Tibial artery (tissue), 4 donors: ENCODE measurements around the gene LY6G6F.

Source experiments
- DNase-seq, 2 donors: peaks; one replicate each; pipeline ENCODE4 v3.0.0-alpha.2; 2019
- H3K27ac ChIP-seq, 2 donors: fragments of 200-600 bp; sonication (generic) in 1 of 2; 1 replicate in 1 of 2; 2 replicates in 1 of 2; pipeline ENCODE4 v1.5.1; 2018 to 2019; ENCODE audit warnings: mild to moderate bottlenecking in 1 of 2
- H3K27me3 ChIP-seq, 2 donors: fragments of 200-600 bp; sonication (generic) in 1 of 2; one replicate each; pipeline versions ENCODE4 v1.5.1 to v1.6.0; 2016 to 2019
- H3K36me3 ChIP-seq, 3 donors: fragments of 200-600 bp; sonication (generic) in 2 of 3; one replicate each; pipeline ENCODE4 v1.5.1; 2016 to 2019; ENCODE audit warnings: mild to moderate bottlenecking in 2 of 3
- H3K4me1 ChIP-seq, 4 donors: fragments of 200-600 bp; sonication (generic) in 2 of 4; 1 replicate in 3 of 4; 2 replicates in 1 of 4; pipeline ENCODE4 v1.5.1; 2016 to 2019
- H3K4me3 ChIP-seq, 2 donors: fragments of 200-600 bp; sonication (generic) in 1 of 2; 1 replicate in 1 of 2; 2 replicates in 1 of 2; pipeline ENCODE4 v1.5.1; 2018 to 2019; ENCODE audit warnings: mild to moderate bottlenecking in 2 of 2
- H3K9me3 ChIP-seq, 3 donors: fragments of 200-600 bp; sonication (generic) in 1 of 3; one replicate each; pipeline ENCODE4 v1.5.1; 2016 to 2019
- intact Hi-C: fragments of 100-400 bp; cut with DNase I; formaldehyde crosslinking; loops from one replicate; pipeline ENCODE4 v1.15.0; 2023; ENCODE audit warnings: low total_unique reads
- TF ChIP-seq, protein P1 (sequence below), 2 experiments: fragments of 200-600 bp in 1 of 2; fragments of 450-650 bp in 1 of 2; IDR thresholded peaks; one replicate each; pipeline ENCODE4 v1.5.1; 2017 to 2019; ENCODE audit warnings: antibody characterized with exemption in 2 of 2, mild to moderate bottlenecking in 1 of 2, moderate library complexity in 1 of 2

Gene LY6G6F

DNA sequence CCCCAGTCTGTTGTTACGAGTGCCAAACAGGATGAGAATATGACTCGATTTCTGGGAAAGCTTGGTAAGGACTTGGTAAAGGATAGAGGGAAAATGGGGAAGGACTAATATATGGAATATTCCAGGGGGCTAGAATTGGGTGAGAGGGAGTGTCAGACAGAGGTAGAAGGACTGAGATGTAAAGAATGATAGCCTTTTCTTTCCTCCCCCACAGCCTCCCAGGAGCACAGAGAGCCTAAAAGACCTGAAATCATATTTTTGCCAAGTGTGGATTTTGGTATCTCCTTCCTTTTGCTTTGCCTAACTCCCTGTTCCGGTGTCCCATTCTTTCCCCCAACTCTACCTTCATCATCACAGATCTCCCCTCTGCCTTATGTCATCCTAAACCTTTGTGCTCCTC is 36.2 kb downstream of the LY6G6F start:
- H3K9me3 ChIP-seq: no peaks in the 10 kb centered on the region
- TF ChIP-seq, protein P1, sequence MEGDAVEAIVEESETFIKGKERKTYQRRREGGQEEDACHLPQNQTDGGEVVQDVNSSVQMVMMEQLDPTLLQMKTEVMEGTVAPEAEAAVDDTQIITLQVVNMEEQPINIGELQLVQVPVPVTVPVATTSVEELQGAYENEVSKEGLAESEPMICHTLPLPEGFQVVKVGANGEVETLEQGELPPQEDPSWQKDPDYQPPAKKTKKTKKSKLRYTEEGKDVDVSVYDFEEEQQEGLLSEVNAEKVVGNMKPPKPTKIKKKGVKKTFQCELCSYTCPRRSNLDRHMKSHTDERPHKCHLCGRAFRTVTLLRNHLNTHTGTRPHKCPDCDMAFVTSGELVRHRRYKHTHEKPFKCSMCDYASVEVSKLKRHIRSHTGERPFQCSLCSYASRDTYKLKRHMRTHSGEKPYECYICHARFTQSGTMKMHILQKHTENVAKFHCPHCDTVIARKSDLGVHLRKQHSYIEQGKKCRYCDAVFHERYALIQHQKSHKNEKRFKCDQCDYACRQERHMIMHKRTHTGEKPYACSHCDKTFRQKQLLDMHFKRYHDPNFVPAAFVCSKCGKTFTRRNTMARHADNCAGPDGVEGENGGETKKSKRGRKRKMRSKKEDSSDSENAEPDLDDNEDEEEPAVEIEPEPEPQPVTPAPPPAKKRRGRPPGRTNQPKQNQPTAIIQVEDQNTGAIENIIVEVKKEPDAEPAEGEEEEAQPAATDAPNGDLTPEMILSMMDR (IDR thresholded peaks at IDR 0.05): no peak
- DNase-seq: no peak
- no peaks in the 10 kb centered on the region for H3K36me3 ChIP-seq
- H3K27ac ChIP-seq: no peak overlapping the region
- intact Hi-C loops: loop anchor here (5.0 kb wide), 1 partner anchor 49 kb away; no protein-coding TSS in a partner anchor
- H3K4me3 ChIP-seq: no peak overlapping the region
- H3K27me3 ChIP-seq: no peaks in the 10 kb centered on the region
- peaks cover 0 to 21% (median 9%) of the 10 kb centered on the region in 4 donors for H3K4me1 ChIP-seq

DNA sequence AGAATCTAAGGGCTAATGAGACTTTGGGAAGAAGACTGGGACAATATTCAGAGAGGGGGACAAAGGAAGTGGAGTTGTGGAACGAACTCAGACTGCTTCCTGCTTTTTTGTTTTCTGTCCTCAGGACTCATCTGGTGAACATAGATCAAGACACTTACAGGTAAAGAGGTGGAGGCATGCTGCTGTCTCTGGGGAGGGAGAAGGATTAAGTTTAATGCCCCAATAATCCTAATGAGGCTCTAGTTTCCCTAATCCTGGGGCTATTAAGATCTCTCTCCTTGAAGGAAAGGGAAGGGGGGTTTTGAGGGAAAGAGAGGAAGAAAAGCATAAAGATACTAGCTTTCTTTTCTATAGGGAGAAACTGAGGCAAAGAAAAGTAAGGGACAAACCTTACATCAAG is 37.8 kb downstream of the LY6G6F start:
- intact Hi-C loops: loop anchor here (5.0 kb wide), 1 partner anchor 48 kb away; no protein-coding TSS in a partner anchor
- Histone ChIP-seq H3K4me3 (no peak overlapping the region), H3K36me3 (no peaks in the 10 kb centered on the region), H3K4me1 (peaks cover 0 to 10% (median 7%) of the 10 kb centered on the region in 4 donors), H3K27ac (no peak overlapping the region), H3K27me3 (no peaks in the 10 kb centered on the region), H3K9me3 (no peaks in the 10 kb centered on the region)
- DNase-seq: no peak
- TF ChIP-seq, protein P1 (IDR thresholded peaks at IDR 0.05): no peak

DNA sequence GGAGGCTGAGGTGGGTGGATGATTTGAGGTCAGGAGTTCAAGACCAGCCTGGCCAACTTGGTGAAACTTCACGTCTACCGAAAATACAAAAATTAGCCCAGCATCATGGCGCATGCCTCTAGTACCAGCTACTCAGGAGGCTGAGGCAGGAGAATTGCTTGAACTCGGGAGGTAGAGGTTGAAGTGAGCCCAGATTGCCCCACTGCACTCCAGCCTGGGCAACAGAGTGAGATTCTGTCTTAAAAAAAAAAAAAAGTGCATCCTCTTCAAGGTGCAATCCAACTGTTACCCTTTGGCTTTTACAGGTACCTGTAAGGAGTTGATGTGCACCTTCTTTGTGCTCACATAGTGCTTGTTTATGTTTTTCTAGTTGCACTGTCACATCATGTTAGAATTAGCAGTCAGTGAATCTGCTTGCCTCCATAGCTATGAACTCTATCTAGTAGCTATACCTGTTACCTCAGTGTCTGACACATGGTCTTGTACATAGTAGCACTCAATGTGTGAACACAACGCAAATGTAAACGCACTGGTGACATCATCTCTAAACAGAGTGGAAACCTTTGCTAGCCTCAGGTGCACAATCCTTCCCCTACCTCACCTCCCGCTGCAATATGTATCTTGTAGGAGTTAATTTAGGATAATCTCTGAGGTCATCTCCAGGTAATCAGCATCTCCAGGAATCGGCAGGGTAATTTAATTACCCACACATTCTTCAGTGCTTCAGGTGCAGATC is 42.8 kb downstream of the LY6G6F start:
- H3K36me3 ChIP-seq: no peaks in the 10 kb centered on the region
- H3K4me3 ChIP-seq: no peak overlapping the region
- TF ChIP-seq, protein P1 (IDR thresholded peaks at IDR 0.05): no peak
- intact Hi-C loops: no loop called here
- H3K27ac ChIP-seq: no peak overlapping the region
- DNase-seq: no peak
- H3K27me3 ChIP-seq: no peaks in the 10 kb centered on the region
- no peaks in the 10 kb centered on the region for H3K9me3 ChIP-seq
- H3K4me1 ChIP-seq: no peaks in the 10 kb centered on the region

DNA sequence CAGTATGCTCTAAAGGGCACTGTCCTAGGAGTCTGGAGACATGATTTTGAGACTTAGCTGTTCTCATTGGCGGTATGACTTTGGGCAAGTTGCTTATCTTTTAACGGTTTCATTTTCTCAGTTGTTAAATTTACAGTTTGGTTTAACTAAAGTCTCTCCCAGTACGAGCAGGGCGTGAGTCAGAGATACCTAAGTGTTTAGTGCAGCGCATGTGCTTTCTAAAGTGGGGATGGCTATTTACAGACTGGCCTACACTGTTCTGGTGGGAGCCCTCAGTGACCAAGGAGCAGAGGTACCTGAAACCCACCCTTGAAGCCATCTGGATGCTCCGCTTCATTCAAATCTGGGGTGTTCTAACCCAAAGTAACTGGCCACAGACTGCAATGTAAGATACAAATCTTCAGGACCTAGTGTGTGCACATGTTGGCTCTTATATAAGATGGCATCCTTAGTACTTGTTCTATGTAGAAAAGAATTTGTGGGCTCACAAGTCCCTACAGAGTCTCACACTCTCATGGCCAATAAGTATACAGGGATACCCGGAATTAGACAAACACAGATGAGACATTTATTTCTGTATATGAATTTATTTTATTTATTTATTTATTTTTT is 43.9 kb downstream of the LY6G6F start:
- H3K27ac ChIP-seq: no peak overlapping the region
- no peaks in the 10 kb centered on the region for H3K36me3 ChIP-seq
- intact Hi-C loops: no loop called here
- no peaks in the 10 kb centered on the region for H3K9me3 ChIP-seq
- H3K4me3 ChIP-seq: no peak overlapping the region
- no peaks in the 10 kb centered on the region for H3K27me3 ChIP-seq
- TF ChIP-seq, protein P1 (IDR thresholded peaks at IDR 0.05): no peak
- H3K4me1 ChIP-seq: no peaks in the 10 kb centered on the region
- DNase-seq: no peak

DNA sequence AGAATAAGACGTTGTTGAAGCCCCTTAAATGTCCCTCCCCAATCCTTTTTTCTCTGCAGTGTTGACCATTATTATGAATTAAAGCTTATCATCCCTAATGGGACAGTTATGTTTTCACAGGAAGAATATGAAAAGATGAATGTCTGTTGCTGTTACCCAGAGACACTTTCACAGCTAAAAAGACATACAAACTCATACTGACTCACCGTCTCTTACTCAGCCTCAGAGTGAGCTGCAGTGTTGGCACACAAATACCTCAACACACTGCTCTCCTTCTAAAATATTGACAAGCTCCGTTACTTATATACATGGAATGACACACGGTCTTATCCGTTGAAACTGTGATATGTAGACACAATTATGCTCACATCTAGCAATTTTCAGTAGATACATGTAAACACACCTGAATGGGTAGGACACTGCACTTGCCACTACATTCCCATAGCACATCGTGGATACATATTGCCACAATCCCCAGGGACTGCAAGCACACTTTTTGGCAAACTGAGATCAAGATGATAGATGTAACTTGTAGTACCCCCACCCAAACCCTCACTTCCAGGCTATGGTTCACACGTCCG is 46.2 kb downstream of the LY6G6F start:
- no peak for DNase-seq
- H3K27me3 ChIP-seq: no peaks in the 10 kb centered on the region
- TF ChIP-seq, protein P1 (IDR thresholded peaks at IDR 0.05): no peak
- H3K9me3 ChIP-seq: no peaks in the 10 kb centered on the region
- H3K27ac ChIP-seq: no peak overlapping the region
- H3K36me3 ChIP-seq: no peaks in the 10 kb centered on the region
- H3K4me3 ChIP-seq: no peak overlapping the region
- intact Hi-C loops: no loop called here
- H3K4me1 ChIP-seq: no peaks in the 10 kb centered on the region
